HepG2 (cell line): ENCODE measurements around the gene ADRM1. TPM values are rescaled to one million over a fixed set of nuclear protein-coding genes. Genes with fewer than 3 reads are reported as not detected.

Source experiments
- ATAC-seq: fragments of 200-7000 bp; cut with Tn5 transposase; 3 replicates; pipeline ENCODE4 v1.9.1; 2020; ENCODE audit warnings: mild to moderate bottlenecking, moderate library complexity
- BruUV-seq: library from RNA; stranded (reverse); fragments of 400-500 nt; replicated peaks from 2 replicates; lab custom pipeline; 2021; lab: Mats Ljungman, UMichigan
- CTCF ChIA-PET: fragments of 300-600 bp; formaldehyde crosslinking; extraction: SDS; loops from one replicate; lab custom pipeline; 2021; ENCODE audit warnings: low total read pairs, inconsistent platforms, low intra/inter-chr PET ratio; lab: Yijun Ruan, JAX
- POLR2A ChIA-PET: fragments of 350-600 bp; sonication (Branson Sonifier 250); formaldehyde crosslinking; loops from one replicate; lab custom pipeline; 2020; ENCODE audit warnings: antibody characterized with exemption, inconsistent platforms; lab: Yijun Ruan, JAX
- DNase-seq: peaks from one replicate; pipeline ENCODE4 v3.0.0-alpha.2; 2015; ENCODE audit warnings: low spot score
- FAIRE-seq: peaks from 3 replicates; lab custom pipeline; 2011; peaks lifted over from hg19 to GRCh38; lab: Jason Lieb, UNC
- H2AFZ ChIP-seq: one replicate; pipeline ENCODE4 v1.6.1; 2011; ENCODE audit warnings: low read length, inconsistent platforms
- H3K27ac ChIP-seq: fragments of 300-600 bp; 3 replicates; pipeline ENCODE4 v1.8.0; 2011; ENCODE audit warnings: mixed run types, mild to moderate bottlenecking, mixed read lengths, low read length, inconsistent platforms; ENCODE audit not compliant: insufficient read depth; ENCODE audit errors: extremely low read length
- H3K27me3 ChIP-seq, 2 experiments: fragments of 200-600 bp in 1 of 2; 2 replicates in 1 of 2; 3 replicates in 1 of 2; pipeline versions ENCODE4 v1.6.0 to v1.8.0; 2011; ENCODE audit warnings: low read length in 2 of 2, mild to moderate bottlenecking in 2 of 2, moderate library complexity in 2 of 2, inconsistent platforms in 1 of 2; ENCODE audit not compliant: insufficient read depth in 2 of 2, control insufficient read depth in 1 of 2
- H3K36me3 ChIP-seq, 2 experiments: fragments of 200-600 bp in 1 of 2; replicated peaks in 1 of 2; 2 replicates in 1 of 2; 3 replicates in 1 of 2; pipeline versions ENCODE4 v1.5.1 to v1.8.0; 2011; ENCODE audit warnings: low read length in 2 of 2, inconsistent platforms in 1 of 2; ENCODE audit not compliant: insufficient read depth in 2 of 2, control insufficient read depth in 1 of 2
- H3K4me1 ChIP-seq: 2 replicates; pipeline ENCODE4 v1.5.1; 2012; ENCODE audit warnings: low read length, inconsistent platforms; ENCODE audit not compliant: insufficient read depth
- H3K4me2 ChIP-seq: 2 replicates; pipeline ENCODE4 v1.6.0; 2011; ENCODE audit warnings: low read depth, low read length, inconsistent platforms
- H3K4me3 ChIP-seq, 3 experiments: fragments of 200-600 bp in 1 of 3; sonication (generic), shearing (Covaris generic) in 1 of 3; replicated peaks in 1 of 3; 2 replicates each; pipeline ENCODE4 v1.5.1; 2011 to 2016; ENCODE audit warnings: low read length in 3 of 3, inconsistent platforms in 2 of 3, low read depth in 2 of 3, mild to moderate bottlenecking in 2 of 3, control low read depth in 1 of 3, mixed read lengths in 1 of 3; ENCODE audit not compliant: insufficient read depth in 1 of 3
- H3K79me2 ChIP-seq: one replicate; pipeline ENCODE4 v1.6.1; 2011; ENCODE audit warnings: low read length, inconsistent platforms; ENCODE audit not compliant: insufficient read depth
- H3K9ac ChIP-seq: 2 replicates; pipeline ENCODE4 v1.6.0; 2011; ENCODE audit warnings: mild to moderate bottlenecking, low read depth, low read length, inconsistent platforms; ENCODE audit not compliant: insufficient read depth
- H3K9me3 ChIP-seq: 2 replicates; pipeline ENCODE4 v1.5.1; 2012; ENCODE audit warnings: mild to moderate bottlenecking, low read length
- H4K20me1 ChIP-seq: 2 replicates; pipeline ENCODE4 v1.6.0; 2011; ENCODE audit warnings: inconsistent platforms, mild to moderate bottlenecking, low read length, moderate library complexity; ENCODE audit not compliant: insufficient read depth
- DPF2 ChIP-seq: sonication (generic); formaldehyde crosslinking; IDR thresholded peaks from 2 replicates; pipeline ENCODE4 v1.4.0; 2020; ENCODE audit warnings: mild to moderate bottlenecking, low read depth, missing genetic modification reagents, borderline replicate concordance
- GATAD2A ChIP-seq: IDR thresholded peaks from 2 replicates; pipeline ENCODE4 v1.6.1; 2016
- JUN ChIP-seq: sonication (generic); formaldehyde crosslinking; IDR thresholded peaks from 2 replicates; pipeline ENCODE4 v1.4.0; 2020; ENCODE audit warnings: mild to moderate bottlenecking, missing genetic modification reagents
- MNT ChIP-seq: fragments of 450-650 bp; IDR thresholded peaks from 2 replicates; pipeline ENCODE4 v1.6.1; 2016
- MYC ChIP-seq: sonication (generic); formaldehyde crosslinking; IDR thresholded peaks from 2 replicates; pipeline ENCODE4 v1.9.0; 2021; ENCODE audit warnings: missing genetic modification reagents, borderline replicate concordance
- NFE2L1 ChIP-seq: sonication (generic); formaldehyde crosslinking; IDR thresholded peaks from 2 replicates; pipeline ENCODE4 v1.4.0; 2020; ENCODE audit warnings: missing genetic modification reagents, mild to moderate bottlenecking, borderline replicate concordance
- RXRB ChIP-seq: IDR thresholded peaks from 2 replicates; pipeline ENCODE4 v1.6.1; 2016; ENCODE audit warnings: borderline replicate concordance, missing genetic modification reagents, missing compliant biosample characterization
- SMARCE1 ChIP-seq: fragments of 450-650 bp; IDR thresholded peaks from 2 replicates; pipeline ENCODE4 v1.6.1; 2017; ENCODE audit warnings: borderline replicate concordance
- SRF ChIP-seq: IDR thresholded peaks from 2 replicates; pipeline ENCODE4 v1.6.1; 2011; ENCODE audit warnings: mild to moderate bottlenecking, low read depth, low read length, moderate library complexity
- TCF12 ChIP-seq, 2 experiments: fragments of 450-650 bp in 1 of 2; sonication (generic) in 1 of 2; formaldehyde crosslinking in 1 of 2; IDR thresholded peaks; 2 replicates each; pipeline versions ENCODE4 v1.6.1 to v1.8.0; 2017 to 2022; ENCODE audit warnings: antibody characterized with exemption in 1 of 2, mild to moderate bottlenecking in 1 of 2, missing genetic modification reagents in 1 of 2, moderate library complexity in 1 of 2
- ZFY ChIP-seq: sonication (generic); formaldehyde crosslinking; IDR thresholded peaks from 2 replicates; pipeline ENCODE4 v1.4.0; 2020; ENCODE audit warnings: missing genetic modification reagents
- ZKSCAN1 ChIP-seq: fragments of 150-350 bp; IDR thresholded peaks from 2 replicates; pipeline ENCODE4 v1.6.1; 2014; ENCODE audit warnings: low read length
- ZNF225 ChIP-seq: sonication (generic); formaldehyde crosslinking; IDR thresholded peaks from 2 replicates; pipeline ENCODE4 v1.4.0; 2020; ENCODE audit warnings: mild to moderate bottlenecking, missing genetic modification reagents
- ZNF3 ChIP-seq: IDR thresholded peaks from 2 replicates; pipeline ENCODE4 v1.7.0; 2017; ENCODE audit warnings: inconsistent platforms
- ZNF331 ChIP-seq: sonication (generic); formaldehyde crosslinking; IDR thresholded peaks from 2 replicates; pipeline ENCODE4 v1.4.0; 2020; ENCODE audit warnings: missing genetic modification reagents
- ZNF333 ChIP-seq: sonication (generic); formaldehyde crosslinking; IDR thresholded peaks from 2 replicates; pipeline ENCODE4 v1.4.0; 2020; ENCODE audit warnings: mild to moderate bottlenecking, missing genetic modification reagents, borderline replicate concordance
- ZNF335 ChIP-seq: sonication (generic); formaldehyde crosslinking; IDR thresholded peaks from 2 replicates; pipeline ENCODE4 v1.4.0; 2020; ENCODE audit warnings: missing genetic modification reagents
- ZNF558 ChIP-seq: sonication (generic); formaldehyde crosslinking; IDR thresholded peaks from 2 replicates; pipeline ENCODE4 v1.9.0; 2022; ENCODE audit warnings: mild to moderate bottlenecking, missing genetic modification reagents, borderline replicate concordance
- ZNF773 ChIP-seq: sonication (generic); formaldehyde crosslinking; IDR thresholded peaks from 2 replicates; pipeline ENCODE4 v1.4.0; 2020; ENCODE audit warnings: missing genetic modification reagents, borderline replicate concordance
- ZZZ3 ChIP-seq: sonication (generic); formaldehyde crosslinking; IDR thresholded peaks from 2 replicates; pipeline ENCODE4 v1.4.0; 2020; ENCODE audit warnings: missing genetic modification reagents, mild to moderate bottlenecking, borderline replicate concordance
- WGBS: methylation state at CpG from one replicate; pipeline ENCODE4 v1.1.6; 2017; ENCODE audit warnings: low lambda C conversion rate; 5-methylcytosine and 5-hydroxymethylcytosine counted together
- in situ Hi-C: cut with HindIII; loops from 2 replicates; pipeline ENCODE4 v1.10.0; 2017; ENCODE audit warnings: low pct_unique_long_range_greater_than_20kb; ENCODE audit not compliant: extremely low pct_ligation_motif_present
- intact Hi-C: fragments of 100-400 bp; cut with micrococcal nuclease; formaldehyde crosslinking; loops from one replicate; pipeline ENCODE4 v1.10.0; 2022; ENCODE audit not compliant: unreplicated experiment
- polyA plus RNA-seq, 8 experiments: library from polyadenylated mRNA; depleted of rRNA in 3 of 8; stranded (reverse) in 7 of 8; unstranded in 1 of 8; fragments of >200 nt; fragmentation: Illumina TruSeq in 4 of 8; extraction: Trizol in 4 of 8; gene quantifications; 2 replicates each; pipeline versions ENCODE4 v1.2.1 to v1.2.3, GENCODE V29; 2011 to 2016; ENCODE audit warnings: low read depth in 4 of 8, missing spikeins in 1 of 8, mixed read lengths in 1 of 8; ENCODE audit not compliant: insufficient read depth in 1 of 8
- total RNA-seq, 5 experiments: library from RNA; depleted of rRNA; stranded (reverse); fragments of >200 nt; fragmentation: Illumina TruSeq; extraction: Trizol; gene quantifications; 2 replicates each; pipeline ENCODE4 v1.2.3, GENCODE V29; 2016; ENCODE audit warnings: low read depth in 1 of 5

ADRM1 gene
- total and polyA plus RNA-seq, 2 of the 13 experiments (the other 11 are each of a cell fraction or from before 2014, with no cell fraction given), result 92.9 to 154 TPM

- Histone ChIP-seq H2AFZ (no peak overlapping the region), H3K9me3 (no peaks in the 10 kb centered on the region), H3K4me2 (no peak overlapping the region), H3K4me3 (no peak overlapping the region), H4K20me1 (peaks cover 14% of the 10 kb centered on the region; the same call in 1 of the 2 replicates), H3K27me3 (no peaks in the 10 kb centered on the region), H3K4me1 (0 out of 2 replicates have a peak, but pooled peaks cover 7% of the 10 kb centered on the region), H3K36me3 (peaks cover 49 to 67% of the 10 kb centered on the region in 2 experiments), H3K9ac (no peak overlapping the region), H3K27ac (peak overlapping the region; percentile 21), H3K79me2 (no peaks in the 10 kb centered on the region)
- intact Hi-C loops (no loop called here), in situ Hi-C loops (no loop called here)
- BruUV-seq, result no TSS peak
- ChIA-PET CTCF (no interaction called here), POLR2A (no interaction called here)
- no peak for DNase-seq
- peak; percentile 26 for ATAC-seq
- TF ChIP-seq ZFY, result 0 out of 2 replicates have a peak, but pooled peaks have one; percentile 23
- TF ChIP-seq ZNF558 (CRISPR knock-in tag), result no peak
- TF ChIP-seq, all 625 proteins: peak for 1
- FAIRE-seq, result no peak
- 82% methylated on average over 14 of the region's 14 CpGs for WGBS
Measured at GRCh38 chr20:62269378-62269777, 33.4 kb upstream of the ADRM1 start.

GRCh38 chr20:62269871-62270270 lies 32.9 kb upstream of the ADRM1 start:
- no TSS peak for BruUV-seq
- in situ Hi-C loops (no loop called here), intact Hi-C loops (no loop called here)
- Histone ChIP-seq H3K4me2 (no peak overlapping the region), H2AFZ (no peak overlapping the region), H3K9ac (no peak overlapping the region), H3K36me3 (peaks cover 47 to 67% of the 10 kb centered on the region in 2 experiments), H3K4me1 (0 out of 2 replicates have a peak, but pooled peaks cover 7% of the 10 kb centered on the region), H4K20me1 (peaks cover 14% of the 10 kb centered on the region; the same call in 1 of the 2 replicates), H3K9me3 (no peaks in the 10 kb centered on the region), H3K27me3 (no peaks in the 10 kb centered on the region), H3K27ac (peak overlapping the region; percentile 21), H3K4me3 (no peak overlapping the region), H3K79me2 (no peaks in the 10 kb centered on the region)
- no peak for DNase-seq
- POLR2A ChIA-PET, result no interaction called here
- ATAC-seq, result peak; percentile 31
- no peak for FAIRE-seq
- CTCF ChIA-PET, result no interaction called here
- 94% methylated on average over 17 of the region's 17 CpGs for WGBS
- TF ChIP-seq ZKSCAN1, result no peak
- no peak for TF ChIP-seq NFE2L1 (CRISPR knock-in tag)
- TF ChIP-seq ZNF225 (CRISPR knock-in tag), result 0 out of 2 replicates have a peak, but pooled peaks have one; percentile 37
- TF ChIP-seq RXRB (CRISPR knock-in tag), result no peak
- no peak for TF ChIP-seq ZNF3
- TF ChIP-seq SRF, result no peak
- no peak for TF ChIP-seq GATAD2A
- TF ChIP-seq TCF12 (IDR thresholded peaks at IDR 0.05), result no peak
- TF ChIP-seq TCF12 (CRISPR knock-in tag; IDR thresholded peaks at IDR 0.05), result no peak
- no peak for TF ChIP-seq ZNF773
- TF ChIP-seq ZZZ3 (CRISPR knock-in tag), result 0 out of 2 replicates have a peak, but pooled peaks have one; percentile 16
- no peak for TF ChIP-seq ZNF333 (CRISPR knock-in tag)
- no peak for TF ChIP-seq ZNF335 (CRISPR knock-in tag)
- 0 out of 2 replicates have a peak, but pooled peaks have one; percentile 17 for TF ChIP-seq MYC (CRISPR knock-in tag)
- TF ChIP-seq ZNF331, result no peak
- TF ChIP-seq DPF2 (CRISPR knock-in tag), result no peak
- no peak for TF ChIP-seq JUN (CRISPR knock-in tag)
- no peak for TF ChIP-seq MNT
- TF ChIP-seq SMARCE1, result no peak
